GM23338 (cell line): Measurements from ENCODE around the gene ELOVL2. TPM values are rescaled to one million over a fixed set of nuclear protein-coding genes. Genes with fewer than 3 reads are reported as not detected.

Experiments
- ATAC-seq: fragments of 200-7000 bp; cut with Tn5 transposase; 3 replicates; pipeline ENCODE4 v1.9.1; 2020
- DNase-seq: peaks from one replicate; pipeline ENCODE4 v3.0.0-alpha.2; 2015; ENCODE audit warnings: low spot score
- H2AFZ ChIP-seq: fragments of 200-600 bp; sonication (generic); 2 replicates; pipeline ENCODE4 v1.8.0; 2016; ENCODE audit warnings: antibody characterized with exemption, mild to moderate bottlenecking, moderate library complexity
- H3F3A ChIP-seq: fragments of 200-600 bp; sonication (generic); replicated peaks from 2 replicates; pipeline ENCODE4 v1.8.0; 2017; ENCODE audit warnings: antibody characterized with exemption, mixed run types, low read depth
- H3K27ac ChIP-seq: fragments of 200-600 bp; sonication (generic); 2 replicates; pipeline ENCODE4 v1.6.1; 2016; ENCODE audit warnings: low read depth
- H3K27me3 ChIP-seq: fragments of 200-600 bp; sonication (generic); 2 replicates; pipeline ENCODE4 v1.8.0; 2016; ENCODE audit warnings: mild to moderate bottlenecking, mixed run types, moderate library complexity; ENCODE audit not compliant: insufficient read depth
- H3K36me3 ChIP-seq: fragments of 200-600 bp; sonication (generic); 2 replicates; pipeline ENCODE4 v1.8.0; 2016; ENCODE audit warnings: mild to moderate bottlenecking; ENCODE audit not compliant: insufficient read depth
- H3K4me1 ChIP-seq: fragments of 200-600 bp; sonication (generic); 2 replicates; pipeline ENCODE4 v1.8.0; 2016; ENCODE audit warnings: mild to moderate bottlenecking, moderate library complexity; ENCODE audit not compliant: insufficient read depth
- H3K4me2 ChIP-seq: fragments of 200-600 bp; sonication (generic); 2 replicates; pipeline ENCODE4 v1.7.1; 2017; ENCODE audit warnings: mixed run types
- H3K4me3 ChIP-seq: fragments of 200-600 bp; sonication (generic); 2 replicates; pipeline ENCODE4 v1.6.1; 2016; ENCODE audit warnings: mixed run types
- H3K79me2 ChIP-seq: fragments of 200-600 bp; sonication (generic); replicated peaks from 2 replicates; pipeline ENCODE4 v1.8.0; 2017; ENCODE audit warnings: mild to moderate bottlenecking; ENCODE audit not compliant: insufficient read depth
- H3K9me2 ChIP-seq: fragments of 200-600 bp; sonication (generic); 2 replicates; pipeline ENCODE4 v1.8.0; 2017; ENCODE audit not compliant: insufficient read depth
- H4K20me1 ChIP-seq: fragments of 200-600 bp; sonication (generic); replicated peaks from 2 replicates; pipeline ENCODE4 v1.8.0; 2017; ENCODE audit warnings: mild to moderate bottlenecking; ENCODE audit not compliant: insufficient read depth
- H3K27ac Mint-ChIP-seq: 2 replicates; pipeline ENCODE4 v1.8.0; 2020; ENCODE audit warnings: inconsistent platforms, mild to moderate bottlenecking, moderate library complexity, mixed read lengths
- H3K27me3 Mint-ChIP-seq: 3 replicates; pipeline ENCODE4 v1.8.0; 2022; ENCODE audit warnings: low read depth, mild to moderate bottlenecking, moderate library complexity, mixed read lengths, inconsistent platforms; ENCODE audit not compliant: insufficient read depth, poor library complexity
- H3K36me3 Mint-ChIP-seq: 3 replicates; pipeline ENCODE4 v1.8.0; 2021; ENCODE audit warnings: low read depth, mild to moderate bottlenecking, inconsistent platforms, moderate library complexity, mixed read lengths
- H3K4me1 Mint-ChIP-seq: 3 replicates; pipeline ENCODE4 v1.8.0; 2020; ENCODE audit warnings: mild to moderate bottlenecking, inconsistent platforms, mixed read lengths
- H3K4me3 Mint-ChIP-seq: 3 replicates; pipeline ENCODE4 v1.8.0; 2021; ENCODE audit warnings: moderate library complexity, mild to moderate bottlenecking, inconsistent platforms, mixed read lengths
- H3K9me3 Mint-ChIP-seq: 3 replicates; pipeline ENCODE4 v1.8.0; 2020; ENCODE audit warnings: moderate library complexity, mild to moderate bottlenecking, inconsistent platforms, mixed read lengths
- EZH2 ChIP-seq: fragments of 200-600 bp; sonication (generic); IDR thresholded peaks from one replicate; pipeline ENCODE4 v1.8.0; 2017; ENCODE audit warnings: antibody characterized with exemption, mild to moderate bottlenecking, low read depth; ENCODE audit not compliant: unreplicated experiment
- EZH2phosphoT487 ChIP-seq: fragments of 200-600 bp; sonication (generic); IDR thresholded peaks from one replicate; pipeline ENCODE4 v1.8.1; 2018; ENCODE audit warnings: antibody characterized with exemption; ENCODE audit not compliant: unreplicated experiment
- NANOG ChIP-seq: IDR thresholded peaks from 2 replicates; pipeline ENCODE4 v1.6.1; 2016; ENCODE audit warnings: antibody characterized with exemption, borderline replicate concordance
- POLR2AphosphoS5 ChIP-seq: IDR thresholded peaks from 2 replicates; pipeline ENCODE4 v1.6.1; 2016; ENCODE audit warnings: antibody characterized with exemption, low read depth
- STAT1 ChIP-seq: IDR thresholded peaks from one replicate; pipeline ENCODE4 v1.6.1; 2016; ENCODE audit warnings: antibody characterized with exemption; ENCODE audit not compliant: unreplicated experiment
- ZNF114 ChIP-seq: fragments of 250-450 bp; sonication (Bioruptor Pico); IDR thresholded peaks from 2 replicates; pipeline ENCODE4 v1.5.0; 2020; ENCODE audit warnings: mild to moderate bottlenecking, moderate library complexity
- polyA plus RNA-seq: library from polyadenylated mRNA; unstranded; fragments of >200 nt; fragmentation: Nextera tagmentation; extraction: Ambion mirVana; gene quantifications from 2 replicates; pipeline ENCODE4 v1.2.1, GENCODE V29; 2016
- total RNA-seq: library from RNA; depleted of rRNA; stranded (reverse); fragments of >200 nt; shearing (Covaris generic); gene quantifications from 2 replicates; pipeline ENCODE4 v1.2.3, GENCODE V29; 2014
- TF ChIP-seq, protein P1 (sequence below): IDR thresholded peaks from 2 replicates; pipeline ENCODE4 v1.6.1; 2016; ENCODE audit warnings: antibody characterized with exemption
- TF ChIP-seq, protein P2 (sequence below): fragments of 250-450 bp; sonication (Bioruptor Pico); IDR thresholded peaks from 2 replicates; pipeline ENCODE4 v1.5.0; 2020; ENCODE audit warnings: mild to moderate bottlenecking, moderate library complexity
- TF ChIP-seq, protein P3 (sequence below), 2 experiments: fragments of 200-600 bp in 1 of 2; sonication (generic) in 1 of 2; conservative IDR thresholded peaks; 2 replicates each; pipeline versions ENCODE4 v1.5.1 to v1.6.1; 2016 to 2017; ENCODE audit warnings: antibody characterized with exemption in 2 of 2, low read depth in 2 of 2, mild to moderate bottlenecking in 2 of 2, moderate library complexity in 1 of 2

Gene ELOVL2
- total and polyA plus RNA-seq, 2 experiments from 2014 or later = 1.2 to 1.6 TPM

DNA sequence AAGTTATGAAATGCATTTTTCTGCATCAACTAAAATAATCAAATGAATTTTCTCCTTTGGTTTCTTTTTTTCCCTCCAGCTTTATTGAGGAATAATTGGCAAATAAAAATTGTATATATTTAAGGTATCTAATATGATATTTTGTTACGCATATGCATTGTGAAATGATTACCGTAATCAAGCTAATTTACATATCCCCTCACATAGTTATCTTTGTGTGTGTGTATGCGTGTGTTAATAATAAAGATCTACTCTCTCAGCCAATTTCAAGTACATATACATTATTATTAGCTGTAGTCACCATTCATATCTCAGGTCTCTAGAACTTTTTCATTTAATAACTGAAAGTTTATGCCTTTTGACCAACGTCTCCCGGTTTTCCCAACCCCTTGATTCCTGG, 96.1 kb downstream of the ELOVL2 start:
- Histone ChIP-seq H3K4me3 (no peak overlapping the region), H3K27me3 (no peaks in the 10 kb centered on the region), H3K4me1 (no peaks in the 10 kb centered on the region), H3K9me2 (no peaks in the 10 kb centered on the region), H3K27ac (no peak overlapping the region), H4K20me1 (no peaks in the 10 kb centered on the region), H3K36me3 (no peaks in the 10 kb centered on the region), H2AFZ (no peak overlapping the region), H3K79me2 (no peaks in the 10 kb centered on the region), H3K4me2 (no peak overlapping the region), H3F3A (no peaks in the 10 kb centered on the region)
- H3K4me3 Mint-ChIP-seq = no peak overlapping the region
- no peaks in the 10 kb centered on the region for H3K36me3 Mint-ChIP-seq
- H3K27me3 Mint-ChIP-seq = peaks cover 3% of the 10 kb centered on the region
- no peak overlapping the region for H3K27ac Mint-ChIP-seq
- ATAC-seq (no peak), DNase-seq (no peak)
- no peaks in the 10 kb centered on the region for H3K4me1 Mint-ChIP-seq
- TF ChIP-seq, protein P1, sequence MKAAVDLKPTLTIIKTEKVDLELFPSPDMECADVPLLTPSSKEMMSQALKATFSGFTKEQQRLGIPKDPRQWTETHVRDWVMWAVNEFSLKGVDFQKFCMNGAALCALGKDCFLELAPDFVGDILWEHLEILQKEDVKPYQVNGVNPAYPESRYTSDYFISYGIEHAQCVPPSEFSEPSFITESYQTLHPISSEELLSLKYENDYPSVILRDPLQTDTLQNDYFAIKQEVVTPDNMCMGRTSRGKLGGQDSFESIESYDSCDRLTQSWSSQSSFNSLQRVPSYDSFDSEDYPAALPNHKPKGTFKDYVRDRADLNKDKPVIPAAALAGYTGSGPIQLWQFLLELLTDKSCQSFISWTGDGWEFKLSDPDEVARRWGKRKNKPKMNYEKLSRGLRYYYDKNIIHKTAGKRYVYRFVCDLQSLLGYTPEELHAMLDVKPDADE = no peak
- no peak for TF ChIP-seq ZNF114
- no peak for TF ChIP-seq POLR2AphosphoS5
- TF ChIP-seq EZH2phosphoT487 = no peak
- no peak for TF ChIP-seq EZH2
- TF ChIP-seq STAT1 = no peak
- TF ChIP-seq, protein P2, sequence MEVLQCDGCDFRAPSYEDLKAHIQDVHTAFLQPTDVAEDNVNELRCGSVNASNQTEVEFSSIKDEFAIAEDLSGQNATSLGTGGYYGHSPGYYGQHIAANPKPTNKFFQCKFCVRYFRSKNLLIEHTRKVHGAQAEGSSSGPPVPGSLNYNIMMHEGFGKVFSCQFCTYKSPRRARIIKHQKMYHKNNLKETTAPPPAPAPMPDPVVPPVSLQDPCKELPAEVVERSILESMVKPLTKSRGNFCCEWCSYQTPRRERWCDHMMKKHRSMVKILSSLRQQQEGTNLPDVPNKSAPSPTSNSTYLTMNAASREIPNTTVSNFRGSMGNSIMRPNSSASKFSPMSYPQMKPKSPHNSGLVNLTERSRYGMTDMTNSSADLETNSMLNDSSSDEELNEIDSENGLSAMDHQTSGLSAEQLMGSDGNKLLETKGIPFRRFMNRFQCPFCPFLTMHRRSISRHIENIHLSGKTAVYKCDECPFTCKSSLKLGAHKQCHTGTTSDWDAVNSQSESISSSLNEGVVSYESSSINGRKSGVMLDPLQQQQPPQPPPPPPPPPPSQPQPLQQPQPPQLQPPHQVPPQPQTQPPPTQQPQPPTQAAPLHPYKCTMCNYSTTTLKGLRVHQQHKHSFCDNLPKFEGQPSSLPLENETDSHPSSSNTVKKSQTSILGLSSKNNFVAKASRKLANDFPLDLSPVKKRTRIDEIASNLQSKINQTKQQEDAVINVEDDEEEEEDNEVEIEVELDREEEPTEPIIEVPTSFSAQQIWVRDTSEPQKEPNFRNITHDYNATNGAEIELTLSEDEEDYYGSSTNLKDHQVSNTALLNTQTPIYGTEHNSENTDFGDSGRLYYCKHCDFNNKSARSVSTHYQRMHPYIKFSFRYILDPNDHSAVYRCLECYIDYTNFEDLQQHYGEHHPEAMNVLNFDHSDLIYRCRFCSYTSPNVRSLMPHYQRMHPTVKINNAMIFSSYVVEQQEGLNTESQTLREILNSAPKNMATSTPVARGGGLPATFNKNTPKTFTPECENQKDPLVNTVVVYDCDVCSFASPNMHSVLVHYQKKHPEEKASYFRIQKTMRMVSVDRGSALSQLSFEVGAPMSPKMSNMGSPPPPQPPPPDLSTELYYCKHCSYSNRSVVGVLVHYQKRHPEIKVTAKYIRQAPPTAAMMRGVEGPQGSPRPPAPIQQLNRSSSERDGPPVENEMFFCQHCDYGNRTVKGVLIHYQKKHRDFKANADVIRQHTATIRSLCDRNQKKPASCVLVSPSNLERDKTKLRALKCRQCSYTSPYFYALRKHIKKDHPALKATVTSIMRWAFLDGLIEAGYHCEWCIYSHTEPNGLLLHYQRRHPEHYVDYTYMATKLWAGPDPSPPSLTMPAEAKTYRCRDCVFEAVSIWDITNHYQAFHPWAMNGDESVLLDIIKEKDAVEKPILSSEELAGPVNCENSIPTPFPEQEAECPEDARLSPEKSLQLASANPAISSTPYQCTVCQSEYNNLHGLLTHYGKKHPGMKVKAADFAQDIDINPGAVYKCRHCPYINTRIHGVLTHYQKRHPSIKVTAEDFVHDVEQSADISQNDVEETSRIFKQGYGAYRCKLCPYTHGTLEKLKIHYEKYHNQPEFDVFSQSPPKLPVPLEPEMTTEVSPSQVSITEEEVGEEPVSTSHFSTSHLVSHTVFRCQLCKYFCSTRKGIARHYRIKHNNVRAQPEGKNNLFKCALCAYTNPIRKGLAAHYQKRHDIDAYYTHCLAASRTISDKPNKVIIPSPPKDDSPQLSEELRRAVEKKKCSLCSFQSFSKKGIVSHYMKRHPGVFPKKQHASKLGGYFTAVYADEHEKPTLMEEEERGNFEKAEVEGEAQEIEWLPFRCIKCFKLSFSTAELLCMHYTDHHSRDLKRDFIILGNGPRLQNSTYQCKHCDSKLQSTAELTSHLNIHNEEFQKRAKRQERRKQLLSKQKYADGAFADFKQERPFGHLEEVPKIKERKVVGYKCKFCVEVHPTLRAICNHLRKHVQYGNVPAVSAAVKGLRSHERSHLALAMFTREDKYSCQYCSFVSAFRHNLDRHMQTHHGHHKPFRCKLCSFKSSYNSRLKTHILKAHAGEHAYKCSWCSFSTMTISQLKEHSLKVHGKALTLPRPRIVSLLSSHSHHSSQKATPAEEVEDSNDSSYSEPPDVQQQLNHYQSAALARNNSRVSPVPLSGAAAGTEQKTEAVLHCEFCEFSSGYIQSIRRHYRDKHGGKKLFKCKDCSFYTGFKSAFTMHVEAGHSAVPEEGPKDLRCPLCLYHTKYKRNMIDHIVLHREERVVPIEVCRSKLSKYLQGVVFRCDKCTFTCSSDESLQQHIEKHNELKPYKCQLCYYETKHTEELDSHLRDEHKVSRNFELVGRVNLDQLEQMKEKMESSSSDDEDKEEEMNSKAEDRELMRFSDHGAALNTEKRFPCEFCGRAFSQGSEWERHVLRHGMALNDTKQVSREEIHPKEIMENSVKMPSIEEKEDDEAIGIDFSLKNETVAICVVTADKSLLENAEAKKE (CRISPR knock-in tag) = no peak
- no peak for TF ChIP-seq NANOG
- TF ChIP-seq, protein P3, sequence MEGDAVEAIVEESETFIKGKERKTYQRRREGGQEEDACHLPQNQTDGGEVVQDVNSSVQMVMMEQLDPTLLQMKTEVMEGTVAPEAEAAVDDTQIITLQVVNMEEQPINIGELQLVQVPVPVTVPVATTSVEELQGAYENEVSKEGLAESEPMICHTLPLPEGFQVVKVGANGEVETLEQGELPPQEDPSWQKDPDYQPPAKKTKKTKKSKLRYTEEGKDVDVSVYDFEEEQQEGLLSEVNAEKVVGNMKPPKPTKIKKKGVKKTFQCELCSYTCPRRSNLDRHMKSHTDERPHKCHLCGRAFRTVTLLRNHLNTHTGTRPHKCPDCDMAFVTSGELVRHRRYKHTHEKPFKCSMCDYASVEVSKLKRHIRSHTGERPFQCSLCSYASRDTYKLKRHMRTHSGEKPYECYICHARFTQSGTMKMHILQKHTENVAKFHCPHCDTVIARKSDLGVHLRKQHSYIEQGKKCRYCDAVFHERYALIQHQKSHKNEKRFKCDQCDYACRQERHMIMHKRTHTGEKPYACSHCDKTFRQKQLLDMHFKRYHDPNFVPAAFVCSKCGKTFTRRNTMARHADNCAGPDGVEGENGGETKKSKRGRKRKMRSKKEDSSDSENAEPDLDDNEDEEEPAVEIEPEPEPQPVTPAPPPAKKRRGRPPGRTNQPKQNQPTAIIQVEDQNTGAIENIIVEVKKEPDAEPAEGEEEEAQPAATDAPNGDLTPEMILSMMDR (conservative IDR thresholded peaks at IDR 0.05; ENCODE audit: low read depth in 2 of 2) = no peak
- H3K9me3 Mint-ChIP-seq = no peaks in the 10 kb centered on the region
